Ovary (tissue), 9 donors: ENCODE data around the gene PLXNA4. TPM values are rescaled to one million over a fixed set of nuclear protein-coding genes. Genes with fewer than 3 reads are reported as not detected.

ENCODE experiments used
- DNase-seq, 5 donors: peaks; one replicate each; pipeline ENCODE4 v3.0.0-alpha.2; 2019 to 2020
- H3K27ac ChIP-seq, 2 donors: fragments of 200-600 bp; one replicate each; pipeline versions ENCODE4 v1.5.1 to v1.8.0; 2019 to 2022
- H3K27me3 ChIP-seq: fragments of 200-600 bp; one replicate; pipeline ENCODE4 v1.8.0; 2022
- H3K36me3 ChIP-seq: fragments of 200-600 bp; sonication (generic); one replicate; pipeline ENCODE4 v1.5.1; 2019
- H3K4me1 ChIP-seq: one replicate; pipeline ENCODE4 v1.8.1; 2013; ENCODE audit warnings: mild to moderate bottlenecking, moderate library complexity; ENCODE audit not compliant: insufficient read depth
- H3K4me3 ChIP-seq: fragments of 200-600 bp; sonication (generic); one replicate; pipeline ENCODE4 v1.5.1; 2017
- H3K9me3 ChIP-seq, 2 donors: fragments of 200-600 bp in 1 of 2; sonication (generic) in 1 of 2; one replicate each; pipeline versions ENCODE4 v1.5.1 to v1.8.1; 2013 to 2019; ENCODE audit warnings: mild to moderate bottlenecking in 1 of 2, moderate library complexity in 1 of 2
- CTCF ChIP-seq, 3 donors: fragments of 450-650 bp in 2 of 3; fragments of 200-600 bp in 1 of 3; IDR thresholded peaks; one replicate each; pipeline versions ENCODE4 v1.5.1 to v1.8.0; 2016 to 2022; ENCODE audit warnings: antibody characterized with exemption in 3 of 3, mild to moderate bottlenecking in 1 of 3
- EP300 ChIP-seq: sonication (generic); formaldehyde crosslinking; IDR thresholded peaks from one replicate; pipeline ENCODE4 v1.6.1; 2017; ENCODE audit warnings: antibody characterized with exemption
- POLR2A ChIP-seq: fragments of 450-650 bp; IDR thresholded peaks from one replicate; pipeline ENCODE4 v1.6.1; 2017; ENCODE audit warnings: antibody characterized with exemption, mild to moderate bottlenecking, moderate library complexity
- WGBS, 3 donors: extraction: QIAGEN DNeasy Blood & Tissue Kit in 1 of 3; methylation state at CpG; one replicate each; pipeline versions ENCODE4 v1.1.5 to v1.1.7; 2013 to 2017; 5-methylcytosine and 5-hydroxymethylcytosine counted together
- intact Hi-C, 4 donors: fragments of 100-400 bp; cut with DNase I; formaldehyde crosslinking; loops; one replicate each; pipeline versions ENCODE4 v1.11.0 to v1.15.1; 2022 to 2023
- polyA plus RNA-seq, 2 donors: library from polyadenylated mRNA; stranded (reverse); fragments of 200-250 nt in 1 of 2; fragments of 350-450 nt in 1 of 2; fragmentation: Illumina TruSeq in 1 of 2; extraction: RNeasy Lipid Tissue Mini Kit (QIAGEN cat#74804) in 1 of 2; gene quantifications; one replicate each; pipeline ENCODE4 v1.2.3, GENCODE V29; 2013 to 2014
- total RNA-seq, 7 donors: library from RNA; depleted of rRNA in 2 of 7; stranded (reverse); fragments of >200 nt in 2 of 7; fragmentation: NEBNext Ultra II Directional in 3 of 7; extraction: Animal tissue kit (Norgen Biotek cat#: 25700) in 3 of 7; gene quantifications; one replicate each; pipeline versions ENCODE4 v1.1.0 to v1.2.4, GENCODE V29; 2016 to 2023
- donor health status: DM: no; HTN: no; CAD: no; lungs with moderate emphysema.
- donor health status: DM: no; HTN: no; CAD: no.
- donor health status: Bipolar disorder and iron deficiency.
- donor health status: DM: yes; HTN: yes; CAD: no.
- donor health status: DM: no; HTN: no; CAD: no.
- donor health status: DM: yes; HTN: yes; CAD: no.

The PLXNA4 gene
- total and polyA plus RNA-seq, 9 donors = 5.1 to 39.9 (median 11.4) TPM

DNA sequence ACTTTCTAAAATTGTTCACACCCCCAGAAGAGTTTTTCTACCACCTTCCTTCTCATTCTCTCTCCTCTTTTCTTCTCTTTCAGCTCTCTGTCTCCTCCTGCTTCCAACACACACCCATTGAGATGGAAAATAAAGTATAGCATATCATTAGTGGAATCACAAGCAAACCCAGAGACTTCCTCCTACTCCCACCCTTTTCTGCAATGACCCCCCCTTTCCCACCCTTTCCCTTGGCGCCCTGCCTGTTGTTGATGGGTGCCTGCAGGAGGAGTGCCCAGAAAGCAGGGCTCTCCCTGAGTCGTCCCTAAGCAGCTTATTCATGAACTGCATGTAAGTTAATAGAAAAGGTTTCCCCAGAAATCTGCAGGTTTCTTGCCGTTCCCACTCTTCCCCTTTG is 300.0 kb downstream of the PLXNA4 start:
- H3K9me3 ChIP-seq = no peaks in the 10 kb centered on the region
- intact Hi-C loops = loop anchor here in 1 of 4 donors (5.0 kb wide), 1 partner anchor 49 kb away; no protein-coding TSS in a partner anchor
- TF ChIP-seq CTCF (IDR thresholded peaks at IDR 0.05) (no peak), EP300 (no peak), POLR2A (no peak)
- H3K27ac ChIP-seq = no peak overlapping the region
- peaks cover 6% of the 10 kb centered on the region for H3K4me1 ChIP-seq
- 19 to 33% (median 25%) methylated on average over 3 of the region's 3 CpGs for WGBS, 3 donors
- H3K27me3 ChIP-seq = no peaks in the 10 kb centered on the region
- H3K4me3 ChIP-seq = no peak overlapping the region
- no peaks in the 10 kb centered on the region for H3K36me3 ChIP-seq
- no peak for DNase-seq

DNA sequence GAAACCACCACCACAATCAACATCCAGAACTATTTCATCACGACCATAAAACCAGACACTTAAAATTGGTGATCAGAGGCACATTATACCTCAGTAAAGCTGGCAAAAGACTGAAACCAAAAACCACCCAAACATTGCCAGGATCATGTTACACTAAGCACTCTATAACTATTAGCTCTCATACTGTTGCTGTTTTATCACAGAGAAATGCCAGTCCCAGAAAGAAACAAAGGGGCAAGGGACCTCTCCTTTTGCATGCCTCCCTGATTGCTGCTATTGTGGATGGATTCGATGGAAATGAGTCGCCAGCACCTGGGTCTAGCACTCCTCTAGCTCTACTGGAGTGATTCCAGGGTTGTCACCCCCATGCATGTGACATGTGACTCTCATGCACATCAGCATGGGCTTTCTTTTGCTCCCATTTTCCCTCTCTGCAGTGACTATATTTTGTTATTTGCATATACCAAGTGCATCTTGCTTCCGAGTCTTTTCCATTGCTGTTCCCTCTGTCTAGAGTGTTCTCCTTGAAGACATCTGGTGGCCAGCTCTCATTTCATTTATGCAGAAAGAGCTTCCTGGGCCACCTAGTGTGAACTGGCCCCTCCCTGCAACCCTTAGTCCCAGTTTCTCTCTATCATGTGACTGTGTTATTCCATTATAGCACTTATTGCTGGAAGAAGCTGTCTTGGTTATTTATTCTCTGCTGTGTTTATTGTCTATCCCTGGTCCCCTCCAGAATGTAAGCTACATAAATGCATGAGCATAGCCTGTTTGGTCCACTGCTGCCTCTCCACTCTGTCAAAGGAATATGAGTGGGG is 300.6 kb downstream of the PLXNA4 start:
- no peak overlapping the region for H3K4me3 ChIP-seq
- intact Hi-C loops = loop anchor here in 1 of 4 donors (5.0 kb wide), 1 partner anchor 48 kb away; no protein-coding TSS in a partner anchor
- no peak for DNase-seq
- no peak overlapping the region for H3K27ac ChIP-seq
- TF ChIP-seq POLR2A (no peak), EP300 (no peak), CTCF (IDR thresholded peaks at IDR 0.05) (no peak)
- no peaks in the 10 kb centered on the region for H3K36me3 ChIP-seq
- peaks cover 6% of the 10 kb centered on the region for H3K4me1 ChIP-seq
- 73 to 84% (median 82%) methylated on average over 4 of the region's 4 CpGs for WGBS, 3 donors
- H3K9me3 ChIP-seq = no peaks in the 10 kb centered on the region
- H3K27me3 ChIP-seq = no peaks in the 10 kb centered on the region

DNA sequence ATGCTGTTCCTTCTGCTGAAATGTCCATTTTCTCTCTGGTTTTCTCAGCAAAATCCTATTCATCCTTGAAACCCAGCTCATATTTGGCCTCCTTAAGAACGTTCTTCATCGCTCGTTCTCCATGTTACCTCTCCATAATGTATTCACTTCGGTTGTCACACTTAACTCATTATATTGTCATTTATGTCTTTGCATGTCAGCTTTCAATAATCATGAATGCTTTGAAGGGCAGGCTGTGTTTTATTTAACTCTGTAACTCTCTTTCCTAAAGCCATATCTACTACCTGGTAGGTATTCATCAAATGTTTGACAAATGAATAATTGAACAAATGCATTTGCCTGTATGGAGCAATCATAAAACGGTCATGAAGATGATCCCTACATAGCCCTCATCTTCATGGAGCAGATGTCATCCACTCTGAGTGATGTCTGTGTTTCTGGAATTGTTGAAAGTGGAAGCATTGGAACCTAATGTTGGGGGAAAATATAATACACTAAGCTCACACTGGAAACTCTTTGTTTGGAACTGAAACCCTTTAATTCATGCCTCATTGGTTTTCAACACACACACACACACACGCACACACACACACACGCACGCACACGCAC is 303.4 kb downstream of the PLXNA4 start:
- H3K4me3 ChIP-seq = no peak overlapping the region
- H3K36me3 ChIP-seq = no peaks in the 10 kb centered on the region
- DNase-seq = no peak
- WGBS, 3 donors = 86 to 89% (median 87%) methylated on average over 9 of the region's 9 CpGs
- no peaks in the 10 kb centered on the region for H3K27me3 ChIP-seq
- TF ChIP-seq POLR2A (no peak), CTCF (IDR thresholded peaks at IDR 0.05) (no peak), EP300 (no peak)
- H3K4me1 ChIP-seq = peaks cover 6% of the 10 kb centered on the region
- intact Hi-C loops = no loop called here
- H3K27ac ChIP-seq = no peak overlapping the region
- H3K9me3 ChIP-seq = no peaks in the 10 kb centered on the region

DNA sequence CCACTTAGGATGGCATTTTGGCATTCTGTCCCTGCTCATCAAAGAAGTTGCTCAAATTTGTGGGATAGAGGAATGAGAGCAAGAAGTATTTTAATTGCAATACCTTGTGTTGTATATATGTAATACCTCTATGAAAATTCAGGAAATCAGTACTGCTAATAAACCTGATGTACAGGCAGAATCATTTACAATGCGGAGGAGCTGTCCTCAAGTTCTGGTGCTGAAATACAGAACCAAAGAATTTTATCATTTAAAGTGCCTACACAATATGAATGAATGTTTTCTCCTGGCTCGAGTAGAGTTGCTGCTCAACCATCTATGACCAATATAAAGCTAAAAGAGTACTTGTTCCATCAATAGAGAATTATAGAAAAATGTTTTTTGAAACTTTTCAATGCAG is 305.8 kb downstream of the PLXNA4 start:
- intact Hi-C loops = no loop called here
- Histone ChIP-seq H3K9me3 (no peaks in the 10 kb centered on the region), H3K36me3 (no peaks in the 10 kb centered on the region), H3K4me3 (no peak overlapping the region), H3K27ac (no peak overlapping the region), H3K4me1 (no peaks in the 10 kb centered on the region), H3K27me3 (no peaks in the 10 kb centered on the region)
- TF ChIP-seq POLR2A (no peak), EP300 (no peak), CTCF (IDR thresholded peaks at IDR 0.05) (no peak)
- 16 to 41% (median 34%) methylated on average over 2 of the region's 2 CpGs for WGBS, 3 donors
- DNase-seq = no peak
